Kidney epithelial cell (primary cell): ENCODE data around the gene WASF2. TPM values are rescaled to one million over a fixed set of nuclear protein-coding genes. Genes with fewer than 3 reads are reported as not detected.

ENCODE experiments used
- DNase-seq: peaks from one replicate; pipeline ENCODE4 v3.0.0-alpha.2; 2010; ENCODE audit warnings: low read depth
- H3K27me3 ChIP-seq: 2 replicates; pipeline ENCODE4 v1.6.0; 2011; ENCODE audit warnings: low read length; ENCODE audit not compliant: control insufficient read depth, insufficient read depth
- H3K36me3 ChIP-seq: 2 replicates; pipeline ENCODE4 v1.5.1; 2011; ENCODE audit warnings: low read length; ENCODE audit not compliant: control insufficient read depth, insufficient read depth
- H3K4me3 ChIP-seq: 2 replicates; pipeline ENCODE4 v1.5.1; 2011; ENCODE audit warnings: low read depth, mild to moderate bottlenecking, control low read depth, low read length
- total RNA-seq: library from RNA; depleted of rRNA; stranded (reverse); fragments of >200 nt; gene quantifications from 2 replicates; pipeline ENCODE4 v1.2.3, GENCODE V29; 2015
- TF ChIP-seq, protein P1 (sequence below): IDR thresholded peaks from 2 replicates; pipeline ENCODE4 v1.5.1; 2011; ENCODE audit warnings: mild to moderate bottlenecking, moderate library complexity, low read length, control low read depth, inconsistent platforms; ENCODE audit not compliant: insufficient read depth, poor library complexity, severe bottlenecking

Gene WASF2
- total RNA-seq, 1 donor from 2014 or later = 52.4 TPM

DNA sequence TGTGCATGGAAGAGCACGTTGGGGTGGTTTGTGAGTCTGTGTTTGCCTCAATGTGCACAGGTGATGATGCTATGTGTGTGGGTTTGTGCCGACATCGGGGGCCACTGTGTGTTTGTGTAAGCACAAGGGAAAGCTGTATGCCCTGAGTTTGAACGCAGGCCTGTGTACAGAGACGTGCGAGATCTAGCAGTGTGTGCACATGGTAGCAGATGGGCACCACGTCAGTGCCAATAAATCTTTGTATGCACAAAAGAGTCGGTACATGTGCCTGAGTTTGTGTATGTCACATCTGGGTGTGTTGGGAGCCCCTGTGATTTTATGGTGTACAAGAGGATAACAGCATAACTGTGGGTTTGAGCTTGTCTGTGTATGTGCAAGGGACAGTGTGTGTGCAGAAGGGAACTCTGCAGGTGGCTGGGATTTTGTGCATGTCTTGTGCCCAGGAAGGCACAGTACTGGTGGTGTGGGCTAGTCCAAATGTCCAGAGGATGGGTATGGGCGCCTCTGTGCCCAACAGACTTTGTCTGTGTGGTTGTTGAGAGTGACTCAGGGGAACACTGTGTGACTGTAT lies 32.0 kb upstream of the WASF2 start:
- no peak for DNase-seq
- Histone ChIP-seq H3K36me3 (no peaks in the 10 kb centered on the region), H3K27me3 (no peaks in the 10 kb centered on the region), H3K4me3 (no peak overlapping the region)
- TF ChIP-seq, protein P1, sequence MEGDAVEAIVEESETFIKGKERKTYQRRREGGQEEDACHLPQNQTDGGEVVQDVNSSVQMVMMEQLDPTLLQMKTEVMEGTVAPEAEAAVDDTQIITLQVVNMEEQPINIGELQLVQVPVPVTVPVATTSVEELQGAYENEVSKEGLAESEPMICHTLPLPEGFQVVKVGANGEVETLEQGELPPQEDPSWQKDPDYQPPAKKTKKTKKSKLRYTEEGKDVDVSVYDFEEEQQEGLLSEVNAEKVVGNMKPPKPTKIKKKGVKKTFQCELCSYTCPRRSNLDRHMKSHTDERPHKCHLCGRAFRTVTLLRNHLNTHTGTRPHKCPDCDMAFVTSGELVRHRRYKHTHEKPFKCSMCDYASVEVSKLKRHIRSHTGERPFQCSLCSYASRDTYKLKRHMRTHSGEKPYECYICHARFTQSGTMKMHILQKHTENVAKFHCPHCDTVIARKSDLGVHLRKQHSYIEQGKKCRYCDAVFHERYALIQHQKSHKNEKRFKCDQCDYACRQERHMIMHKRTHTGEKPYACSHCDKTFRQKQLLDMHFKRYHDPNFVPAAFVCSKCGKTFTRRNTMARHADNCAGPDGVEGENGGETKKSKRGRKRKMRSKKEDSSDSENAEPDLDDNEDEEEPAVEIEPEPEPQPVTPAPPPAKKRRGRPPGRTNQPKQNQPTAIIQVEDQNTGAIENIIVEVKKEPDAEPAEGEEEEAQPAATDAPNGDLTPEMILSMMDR = no peak

DNA sequence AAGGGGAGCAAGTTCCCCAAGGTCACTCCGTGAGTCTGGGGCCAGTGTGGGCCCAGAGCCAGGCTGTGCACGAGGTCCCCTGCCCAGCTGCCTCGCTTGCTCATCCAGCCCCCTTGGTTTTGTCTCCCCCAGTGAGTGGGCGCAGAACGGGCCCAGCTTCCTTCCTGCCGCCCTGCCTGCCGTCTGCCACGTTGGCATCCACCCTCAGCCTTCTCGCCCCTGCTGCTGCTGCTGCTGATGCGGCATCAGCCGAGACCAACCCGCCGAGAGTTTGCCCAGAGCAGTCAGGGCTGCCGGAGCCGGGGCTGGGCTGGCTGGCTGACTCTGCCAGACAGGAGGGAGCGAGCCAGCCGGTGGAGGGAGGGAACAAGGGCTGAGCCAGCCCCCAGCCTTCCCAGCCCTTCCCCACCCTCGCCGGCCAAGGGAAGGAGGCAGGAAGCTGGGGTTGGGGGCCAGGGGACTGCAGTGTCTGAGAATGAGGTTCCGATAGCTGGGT lies 31.4 kb upstream of the WASF2 start:
- Histone ChIP-seq H3K4me3 (no peak overlapping the region), H3K36me3 (no peaks in the 10 kb centered on the region), H3K27me3 (no peaks in the 10 kb centered on the region)
- TF ChIP-seq, protein P1 = no peak
- no peak for DNase-seq

DNA sequence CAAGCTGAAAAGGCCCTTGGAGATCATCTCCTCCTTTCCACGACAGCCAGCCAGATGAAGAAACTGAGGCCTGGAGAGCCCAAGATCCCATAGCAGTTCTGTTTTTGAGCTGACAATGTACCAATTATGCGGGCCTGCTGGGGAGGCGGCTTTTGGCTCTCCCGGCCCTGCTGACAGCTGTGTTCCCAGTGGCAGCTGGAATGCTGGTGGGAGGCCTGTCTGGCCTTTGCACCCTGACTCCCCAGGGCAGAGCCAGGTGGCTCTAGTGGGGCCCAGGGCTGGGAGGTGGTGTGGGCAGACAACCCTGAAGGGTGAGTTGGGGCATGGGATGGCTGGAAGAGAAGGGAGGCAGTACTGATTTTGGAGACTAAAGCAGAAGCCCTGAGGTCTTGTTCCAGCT lies 30.7 kb upstream of the WASF2 start:
- no peak for DNase-seq
- TF ChIP-seq, protein P1 = no peak

DNA sequence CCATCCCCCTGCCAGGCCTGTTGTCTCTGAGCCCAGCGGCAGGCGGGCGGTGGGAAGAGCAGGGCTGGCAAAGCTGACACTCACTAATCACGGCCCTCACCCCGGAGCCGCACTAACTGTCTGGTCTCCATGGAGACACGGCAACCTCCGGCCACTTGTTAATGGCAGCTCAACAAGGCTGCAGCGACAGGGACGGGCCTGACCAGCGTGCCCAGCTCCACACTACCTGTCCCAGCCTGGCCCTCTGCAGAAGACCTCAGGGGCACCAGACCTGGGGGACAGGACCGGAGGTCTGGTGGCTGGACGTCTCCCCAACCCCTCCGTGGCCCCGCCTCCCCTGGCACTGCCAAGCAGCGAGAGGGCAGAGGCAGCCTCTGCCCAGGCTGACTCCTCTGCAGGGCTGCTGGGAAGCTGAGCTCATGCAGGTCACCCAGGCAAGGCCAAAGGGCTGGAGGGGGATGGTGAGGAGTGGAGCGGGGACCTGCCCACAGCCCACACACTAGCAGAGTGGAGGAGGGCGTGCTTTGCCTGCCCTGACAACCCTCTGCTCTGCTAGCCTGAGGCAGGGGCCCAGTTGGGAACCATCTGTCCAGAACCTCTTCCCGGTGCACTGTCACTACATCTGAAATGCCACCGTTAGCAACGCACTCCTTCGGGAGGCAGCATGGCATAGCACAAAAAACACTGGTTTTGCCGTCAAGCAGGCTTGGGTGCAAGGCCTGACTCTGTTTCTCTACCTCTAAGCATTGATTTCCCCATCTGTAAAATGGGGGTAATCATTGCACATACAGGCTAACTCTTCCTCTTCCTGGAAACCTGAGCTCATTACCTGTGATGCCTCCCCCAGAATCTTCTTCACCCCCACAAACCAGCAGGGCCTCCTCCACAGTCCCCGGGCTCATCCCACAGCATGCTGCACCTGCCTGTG lies 29.6 kb upstream of the WASF2 start:
- H3K4me3 ChIP-seq = no peak overlapping the region
- TF ChIP-seq, protein P1 = no peak

More for the DNA sequence above, 30.7 kb upstream of the WASF2 start:
- H3K27me3 ChIP-seq = no peaks in the 10 kb centered on the region
- no peak overlapping the region for H3K4me3 ChIP-seq
- no peaks in the 10 kb centered on the region for H3K36me3 ChIP-seq

DNA sequence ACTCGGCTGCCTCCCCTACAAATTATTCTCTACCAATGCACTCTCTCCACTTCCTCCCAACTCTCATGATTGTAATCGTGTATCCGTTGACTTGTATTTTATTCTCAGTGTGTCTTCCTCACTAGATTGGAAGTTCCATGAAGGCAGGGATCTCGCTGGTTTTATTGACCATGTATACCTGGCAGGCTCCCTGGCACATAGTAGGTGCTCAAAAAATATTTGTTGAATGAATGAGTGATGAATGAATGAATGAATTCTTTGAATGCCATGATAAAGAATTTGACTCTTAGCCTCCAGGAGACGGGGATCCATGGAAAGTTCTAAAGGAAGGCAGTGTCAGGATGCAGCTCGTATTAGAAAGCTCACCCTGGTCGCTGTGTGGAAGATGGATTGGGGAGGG lies 28.8 kb upstream of the WASF2 start:
- DNase-seq = no peak
- Histone ChIP-seq H3K4me3 (no peak overlapping the region), H3K36me3 (no peaks in the 10 kb centered on the region), H3K27me3 (no peaks in the 10 kb centered on the region)
- TF ChIP-seq, protein P1 = no peak

More for the DNA sequence above, 29.6 kb upstream of the WASF2 start:
- Histone ChIP-seq H3K36me3 (no peaks in the 10 kb centered on the region), H3K27me3 (no peaks in the 10 kb centered on the region)
- no peak for DNase-seq
